HCT116 (cell line): ENCODE measurements around the gene ZCCHC3.

Experiments
- EZH2phosphoT487 ChIP-seq: fragments of 200-600 bp; IDR thresholded peaks from 2 replicates; pipeline ENCODE4 v1.6.1; 2018; ENCODE audit warnings: antibody characterized with exemption, borderline replicate concordance
- JUND ChIP-seq: IDR thresholded peaks from 2 replicates; pipeline ENCODE4 v1.6.1; 2012
- SRF ChIP-seq: IDR thresholded peaks from 2 replicates; pipeline ENCODE4 v1.6.1; 2012; ENCODE audit warnings: low read depth
- ZNF274 ChIP-seq: fragments of 200-500 bp; sonication (Bioruptor generic); IDR thresholded peaks from 2 replicates; pipeline ENCODE4 v1.6.1; 2014; ENCODE audit warnings: mild to moderate bottlenecking, low read depth, low read length, inconsistent platforms
- TF ChIP-seq, protein P1 (sequence below), 3 experiments: fragments of 200-600 bp in 1 of 3; sonication (generic) in 1 of 3; IDR thresholded peaks in 2 of 3; conservative IDR thresholded peaks in 1 of 3; 2 replicates each; pipeline ENCODE4 v1.5.1; 2012 to 2017; ENCODE audit warnings: low read depth in 2 of 3, low read length in 2 of 3, antibody characterized with exemption in 1 of 3, borderline replicate concordance in 1 of 3, control low read depth in 1 of 3, mild to moderate bottlenecking in 1 of 3, mixed read lengths in 1 of 3, mixed run types in 1 of 3, moderate library complexity in 1 of 3; ENCODE audit not compliant: insufficient read depth in 1 of 3

- TF ChIP-seq, protein P1, sequence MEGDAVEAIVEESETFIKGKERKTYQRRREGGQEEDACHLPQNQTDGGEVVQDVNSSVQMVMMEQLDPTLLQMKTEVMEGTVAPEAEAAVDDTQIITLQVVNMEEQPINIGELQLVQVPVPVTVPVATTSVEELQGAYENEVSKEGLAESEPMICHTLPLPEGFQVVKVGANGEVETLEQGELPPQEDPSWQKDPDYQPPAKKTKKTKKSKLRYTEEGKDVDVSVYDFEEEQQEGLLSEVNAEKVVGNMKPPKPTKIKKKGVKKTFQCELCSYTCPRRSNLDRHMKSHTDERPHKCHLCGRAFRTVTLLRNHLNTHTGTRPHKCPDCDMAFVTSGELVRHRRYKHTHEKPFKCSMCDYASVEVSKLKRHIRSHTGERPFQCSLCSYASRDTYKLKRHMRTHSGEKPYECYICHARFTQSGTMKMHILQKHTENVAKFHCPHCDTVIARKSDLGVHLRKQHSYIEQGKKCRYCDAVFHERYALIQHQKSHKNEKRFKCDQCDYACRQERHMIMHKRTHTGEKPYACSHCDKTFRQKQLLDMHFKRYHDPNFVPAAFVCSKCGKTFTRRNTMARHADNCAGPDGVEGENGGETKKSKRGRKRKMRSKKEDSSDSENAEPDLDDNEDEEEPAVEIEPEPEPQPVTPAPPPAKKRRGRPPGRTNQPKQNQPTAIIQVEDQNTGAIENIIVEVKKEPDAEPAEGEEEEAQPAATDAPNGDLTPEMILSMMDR (IDR thresholded peaks at IDR 0.05 in 2 of 3, conservative IDR thresholded peaks at IDR 0.05 in 1 of 3; ENCODE audit: borderline replicate concordance in 1 of 3, insufficient read depth in 1 of 3, low read depth in 2 of 3, low read length in 2 of 3) = no peak
- TF ChIP-seq EZH2phosphoT487 (no peak), ZNF274 (no peak), JUND (no peak), SRF (no peak)
These were observed 50.5 kb downstream of the ZCCHC3 start for GRCh38 chr20:347640-348484.
